HepG2 (cell line): Measurements from ENCODE around the gene UBAC2. TPM values are rescaled to one million over a fixed set of nuclear protein-coding genes. Genes with fewer than 3 reads are reported as not detected.

Experiments
- ATAC-seq: fragments of 200-7000 bp; cut with Tn5 transposase; 3 replicates; pipeline ENCODE4 v1.9.1; 2020; ENCODE audit warnings: mild to moderate bottlenecking, moderate library complexity
- BruUV-seq: library from RNA; stranded (reverse); fragments of 400-500 nt; replicated peaks from 2 replicates; lab custom pipeline; 2021; lab: Mats Ljungman, UMichigan
- CTCF ChIA-PET: fragments of 300-600 bp; formaldehyde crosslinking; extraction: SDS; loops from one replicate; lab custom pipeline; 2021; ENCODE audit warnings: low total read pairs, inconsistent platforms, low intra/inter-chr PET ratio; lab: Yijun Ruan, JAX
- POLR2A ChIA-PET: fragments of 350-600 bp; sonication (Branson Sonifier 250); formaldehyde crosslinking; loops from one replicate; lab custom pipeline; 2020; ENCODE audit warnings: antibody characterized with exemption, inconsistent platforms; lab: Yijun Ruan, JAX
- DNase-seq: peaks from one replicate; pipeline ENCODE4 v3.0.0-alpha.2; 2015; ENCODE audit warnings: low spot score
- FAIRE-seq: peaks from 3 replicates; lab custom pipeline; 2011; peaks lifted over from hg19 to GRCh38; lab: Jason Lieb, UNC
- H2AFZ ChIP-seq: one replicate; pipeline ENCODE4 v1.6.1; 2011; ENCODE audit warnings: low read length, inconsistent platforms
- H3K27ac ChIP-seq: fragments of 300-600 bp; 3 replicates; pipeline ENCODE4 v1.8.0; 2011; ENCODE audit warnings: mixed run types, mild to moderate bottlenecking, mixed read lengths, low read length, inconsistent platforms; ENCODE audit not compliant: insufficient read depth; ENCODE audit errors: extremely low read length
- H3K27me3 ChIP-seq, 2 experiments: fragments of 200-600 bp in 1 of 2; 2 replicates in 1 of 2; 3 replicates in 1 of 2; pipeline versions ENCODE4 v1.6.0 to v1.8.0; 2011; ENCODE audit warnings: low read length in 2 of 2, mild to moderate bottlenecking in 2 of 2, moderate library complexity in 2 of 2, inconsistent platforms in 1 of 2; ENCODE audit not compliant: insufficient read depth in 2 of 2, control insufficient read depth in 1 of 2
- H3K36me3 ChIP-seq, 2 experiments: fragments of 200-600 bp in 1 of 2; replicated peaks in 1 of 2; 2 replicates in 1 of 2; 3 replicates in 1 of 2; pipeline versions ENCODE4 v1.5.1 to v1.8.0; 2011; ENCODE audit warnings: low read length in 2 of 2, inconsistent platforms in 1 of 2; ENCODE audit not compliant: insufficient read depth in 2 of 2, control insufficient read depth in 1 of 2
- H3K4me1 ChIP-seq: 2 replicates; pipeline ENCODE4 v1.5.1; 2012; ENCODE audit warnings: low read length, inconsistent platforms; ENCODE audit not compliant: insufficient read depth
- H3K4me2 ChIP-seq: 2 replicates; pipeline ENCODE4 v1.6.0; 2011; ENCODE audit warnings: low read depth, low read length, inconsistent platforms
- H3K4me3 ChIP-seq, 3 experiments: fragments of 200-600 bp in 1 of 3; sonication (generic), shearing (Covaris generic) in 1 of 3; replicated peaks in 1 of 3; 2 replicates each; pipeline ENCODE4 v1.5.1; 2011 to 2016; ENCODE audit warnings: low read length in 3 of 3, inconsistent platforms in 2 of 3, low read depth in 2 of 3, mild to moderate bottlenecking in 2 of 3, control low read depth in 1 of 3, mixed read lengths in 1 of 3; ENCODE audit not compliant: insufficient read depth in 1 of 3
- H3K79me2 ChIP-seq: one replicate; pipeline ENCODE4 v1.6.1; 2011; ENCODE audit warnings: low read length, inconsistent platforms; ENCODE audit not compliant: insufficient read depth
- H3K9ac ChIP-seq: 2 replicates; pipeline ENCODE4 v1.6.0; 2011; ENCODE audit warnings: mild to moderate bottlenecking, low read depth, low read length, inconsistent platforms; ENCODE audit not compliant: insufficient read depth
- H3K9me3 ChIP-seq: 2 replicates; pipeline ENCODE4 v1.5.1; 2012; ENCODE audit warnings: mild to moderate bottlenecking, low read length
- H4K20me1 ChIP-seq: 2 replicates; pipeline ENCODE4 v1.6.0; 2011; ENCODE audit warnings: inconsistent platforms, mild to moderate bottlenecking, low read length, moderate library complexity; ENCODE audit not compliant: insufficient read depth
- IRF2 ChIP-seq: IDR thresholded peaks from 2 replicates; pipeline ENCODE4 v1.6.1; 2018; ENCODE audit warnings: missing genetic modification reagents, missing compliant biosample characterization
- JUNB ChIP-seq: sonication (generic); formaldehyde crosslinking; IDR thresholded peaks from 2 replicates; pipeline ENCODE4 v1.8.0; 2022; ENCODE audit warnings: missing genetic modification reagents, mild to moderate bottlenecking, borderline replicate concordance
- MLLT10 ChIP-seq: sonication (generic); formaldehyde crosslinking; IDR thresholded peaks from 2 replicates; pipeline ENCODE4 v1.4.0; 2020; ENCODE audit warnings: missing genetic modification reagents
- NFIC ChIP-seq: IDR thresholded peaks from 2 replicates; pipeline ENCODE4 v1.6.1; 2012; ENCODE audit warnings: mild to moderate bottlenecking, low read length, inconsistent platforms
- PAF1 ChIP-seq: IDR thresholded peaks from 2 replicates; pipeline ENCODE4 v1.6.1; 2016; ENCODE audit warnings: missing genetic modification reagents, missing compliant biosample characterization
- PHB2 ChIP-seq: fragments of 450-650 bp; IDR thresholded peaks from 2 replicates; pipeline ENCODE4 v1.6.1; 2018; ENCODE audit not compliant: partially characterized antibody
- TBP ChIP-seq: sonication (generic); formaldehyde crosslinking; IDR thresholded peaks from 2 replicates; pipeline ENCODE4 v1.5.0; 2020; ENCODE audit warnings: missing genetic modification reagents
- ZBTB21 ChIP-seq: sonication (generic); formaldehyde crosslinking; IDR thresholded peaks from 2 replicates; pipeline ENCODE4 v1.4.0; 2020; ENCODE audit warnings: missing genetic modification reagents
- ZFP37 ChIP-seq: sonication (generic); formaldehyde crosslinking; IDR thresholded peaks from 2 replicates; pipeline ENCODE4 v1.4.0; 2020; ENCODE audit warnings: missing genetic modification reagents, borderline replicate concordance
- ZNF7 ChIP-seq: IDR thresholded peaks from 2 replicates; pipeline ENCODE4 v1.6.1; 2016; ENCODE audit warnings: missing biosample characterization, missing genetic modification reagents
- ZNF781 ChIP-seq: sonication (generic); formaldehyde crosslinking; IDR thresholded peaks from 2 replicates; pipeline ENCODE4 v1.5.1; 2020; ENCODE audit warnings: borderline replicate concordance, mild to moderate bottlenecking, missing genetic modification reagents; ENCODE audit errors: not compliant biosample characterization
- WGBS: methylation state at CpG from one replicate; pipeline ENCODE4 v1.1.6; 2017; ENCODE audit warnings: low lambda C conversion rate; 5-methylcytosine and 5-hydroxymethylcytosine counted together
- in situ Hi-C: cut with HindIII; loops from 2 replicates; pipeline ENCODE4 v1.10.0; 2017; ENCODE audit warnings: low pct_unique_long_range_greater_than_20kb; ENCODE audit not compliant: extremely low pct_ligation_motif_present
- intact Hi-C: fragments of 100-400 bp; cut with micrococcal nuclease; formaldehyde crosslinking; loops from one replicate; pipeline ENCODE4 v1.10.0; 2022; ENCODE audit not compliant: unreplicated experiment
- polyA plus RNA-seq, 8 experiments: library from polyadenylated mRNA; depleted of rRNA in 3 of 8; stranded (reverse) in 7 of 8; unstranded in 1 of 8; fragments of >200 nt; fragmentation: Illumina TruSeq in 4 of 8; extraction: Trizol in 4 of 8; gene quantifications; 2 replicates each; pipeline versions ENCODE4 v1.2.1 to v1.2.3, GENCODE V29; 2011 to 2016; ENCODE audit warnings: low read depth in 4 of 8, missing spikeins in 1 of 8, mixed read lengths in 1 of 8; ENCODE audit not compliant: insufficient read depth in 1 of 8
- total RNA-seq, 5 experiments: library from RNA; depleted of rRNA; stranded (reverse); fragments of >200 nt; fragmentation: Illumina TruSeq; extraction: Trizol; gene quantifications; 2 replicates each; pipeline ENCODE4 v1.2.3, GENCODE V29; 2016; ENCODE audit warnings: low read depth in 1 of 5
- TF ChIP-seq, protein P1 (sequence below): sonication (generic); formaldehyde crosslinking; IDR thresholded peaks from 2 replicates; pipeline ENCODE4 v1.4.0; 2020; ENCODE audit warnings: mild to moderate bottlenecking, missing genetic modification reagents

The UBAC2 gene
- total and polyA plus RNA-seq, 2 of the 13 experiments (the other 11 are each of a cell fraction or from before 2014, with no cell fraction given) = 61.3 to 80.8 TPM

DNA sequence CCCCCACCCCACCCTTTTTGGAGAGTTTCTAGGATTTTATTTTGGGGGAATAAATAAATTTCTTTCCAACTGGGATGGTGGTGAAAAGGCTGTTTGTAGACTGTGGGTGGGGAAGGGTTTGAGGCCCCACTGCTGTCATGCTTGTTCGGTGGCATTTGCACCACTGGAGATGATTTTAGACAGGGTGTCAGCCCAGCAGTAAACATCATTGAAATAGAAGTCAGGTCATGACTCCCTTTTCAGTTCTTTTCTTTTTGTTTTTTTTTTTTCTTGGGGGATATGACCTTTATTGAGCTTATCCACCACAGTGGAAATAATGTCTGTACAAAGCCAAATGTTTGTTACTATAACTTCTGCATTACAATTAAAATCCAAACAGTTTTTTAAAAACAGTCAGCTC, 14.1 kb downstream of the UBAC2 start (continued):
- TF ChIP-seq ZBTB21 (CRISPR knock-in tag) (no peak), ZFP37 (CRISPR knock-in tag) (no peak), MLLT10 (CRISPR knock-in tag) (no peak), PAF1 (CRISPR knock-in tag) (no peak), NFIC (no peak), ZNF781 (no peak)
- TF ChIP-seq, protein P1, sequence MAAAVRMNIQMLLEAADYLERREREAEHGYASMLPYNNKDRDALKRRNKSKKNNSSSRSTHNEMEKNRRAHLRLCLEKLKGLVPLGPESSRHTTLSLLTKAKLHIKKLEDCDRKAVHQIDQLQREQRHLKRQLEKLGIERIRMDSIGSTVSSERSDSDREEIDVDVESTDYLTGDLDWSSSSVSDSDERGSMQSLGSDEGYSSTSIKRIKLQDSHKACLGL = no peak

DNA sequence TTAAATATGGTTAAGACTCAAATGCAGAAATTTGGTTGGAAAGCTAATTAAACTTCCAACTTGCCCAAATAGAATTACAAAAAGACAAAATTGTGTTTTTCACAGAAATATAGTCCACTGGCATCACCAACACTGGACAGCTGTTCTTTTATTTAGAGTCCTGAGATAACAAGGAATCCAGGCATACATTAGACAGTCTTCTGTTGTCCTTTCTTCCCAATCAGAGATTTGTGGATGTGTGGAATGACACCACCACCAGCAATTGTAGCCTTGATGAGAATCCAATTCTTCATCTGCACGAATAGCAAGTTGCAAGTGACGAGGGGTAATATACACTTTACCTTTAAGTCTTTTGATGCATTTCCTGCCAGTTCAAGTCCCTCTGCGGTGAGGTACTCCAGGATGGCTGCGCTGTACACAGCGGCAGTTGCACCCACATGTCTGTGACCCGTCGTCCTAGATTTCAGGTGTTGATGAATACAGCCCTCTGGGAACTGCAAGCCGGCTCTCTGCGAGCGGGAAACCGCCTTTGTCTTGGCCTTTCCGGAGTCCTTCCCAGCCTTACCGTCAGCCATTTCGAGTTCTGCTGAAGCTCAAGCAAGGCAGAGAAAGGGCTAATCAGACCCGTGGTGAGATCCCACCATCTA, 14.7 kb downstream of the UBAC2 start:
- POLR2A ChIA-PET = interaction anchor here (1.9 kb wide), 1 partner anchor 15 kb away, joined by 4 read pairs; the partner anchor contains the start of gene UBAC2

More for the DNA sequence above, 14.7 kb downstream of the UBAC2 start:
- whole genome bisulfite sequencing = over 99% methylated on average over 15 of the region's 15 CpGs
- no peak for FAIRE-seq
- BruUV-seq = no TSS peak
- Histone ChIP-seq H2AFZ (no peak overlapping the region), H3K79me2 (peaks cover 78% of the 10 kb centered on the region), H3K9ac (no peak overlapping the region), H4K20me1 (peaks cover 16% of the 10 kb centered on the region; the same call in 1 of the 2 replicates), H3K4me2 (no peak overlapping the region), H3K36me3 (peaks cover 1 to 12% of the 10 kb centered on the region in 2 experiments; a peak in 3 of 5 replicates), H3K4me1 (no peaks in the 10 kb centered on the region), H3K4me3 (no peak overlapping the region), H3K27ac (no peak overlapping the region), H3K27me3 (no peaks in the 10 kb centered on the region), H3K9me3 (no peaks in the 10 kb centered on the region)
- DNase-seq = no peak
- CTCF ChIA-PET = no interaction called here
- intact Hi-C loops = no loop called here
- in situ Hi-C loops = no loop called here
- no peak for ATAC-seq
- TF ChIP-seq IRF2 = no peak
- TF ChIP-seq PHB2 = no peak
- TF ChIP-seq TBP (CRISPR knock-in tag) = no peak
- TF ChIP-seq ZNF7 (CRISPR knock-in tag) = no peak
- no peak for TF ChIP-seq JUNB (CRISPR knock-in tag)
